ENCODE results near the gene SLC9A5.
A peak's percentile ranks its signal among the peaks of the same experiment; 100 is the strongest.

DNA sequence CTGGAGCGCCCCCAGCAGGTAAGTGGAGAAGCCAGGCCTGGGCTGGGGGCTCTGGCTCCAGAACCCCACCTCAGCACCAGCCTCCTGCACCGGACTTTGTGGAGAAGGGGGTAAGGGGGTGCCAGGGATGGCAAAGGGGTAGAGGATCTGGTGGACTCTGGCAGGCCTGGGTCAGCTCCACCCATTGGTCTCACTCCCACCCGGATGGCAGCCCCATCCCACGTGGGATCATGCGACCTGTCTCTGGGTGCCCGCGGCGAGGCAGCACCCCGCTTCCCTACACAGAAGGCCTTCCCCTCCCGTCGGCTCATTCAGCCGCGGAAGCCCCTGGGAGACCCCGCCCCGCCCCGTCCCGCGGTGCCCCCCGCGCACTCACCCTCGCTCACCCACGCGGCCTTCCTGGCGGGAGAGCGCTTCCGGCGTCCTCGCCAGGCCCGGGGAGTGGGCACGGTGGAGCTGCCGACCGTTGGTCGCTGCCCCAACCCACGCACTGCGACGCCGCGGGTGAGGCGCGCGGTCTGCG lies 30.1 kb downstream of the SLC9A5 start:
- TF ChIP-seq CTCF (IDR thresholded peaks at IDR 0.05; ENCODE audit: low read length) (peak; percentile 80), EZH2 (IDR thresholded peaks at IDR 0.05; ENCODE audit: borderline replicate concordance, low read length) (no peak)
